Testis (tissue), 3 donors: ENCODE measurements around the gene LILRB3. TPM values are rescaled to one million over a fixed set of nuclear protein-coding genes. Genes with fewer than 3 reads are reported as not detected.

ENCODE experiments used
- DNase-seq: peaks from one replicate; pipeline ENCODE4 v3.0.0-alpha.2; 2019
- H3K27ac ChIP-seq, 2 donors: fragments of 200-600 bp; sonication (generic); one replicate each; pipeline ENCODE4 v1.5.1; 2019
- H3K27me3 ChIP-seq: fragments of 200-600 bp; sonication (generic); one replicate; pipeline ENCODE4 v1.5.1; 2019
- H3K36me3 ChIP-seq: fragments of 200-600 bp; sonication (generic); one replicate; pipeline ENCODE4 v1.5.1; 2017; ENCODE audit warnings: low read depth; ENCODE audit errors: missing control alignments
- H3K4me1 ChIP-seq: fragments of 200-600 bp; sonication (generic); one replicate; pipeline ENCODE4 v1.5.1; 2019
- H3K4me3 ChIP-seq, 2 donors: fragments of 200-600 bp; sonication (generic); one replicate each; pipeline ENCODE4 v1.5.1; 2017 to 2019
- H3K9me3 ChIP-seq: fragments of 200-600 bp; sonication (generic); one replicate; pipeline ENCODE4 v1.5.1; 2017
- POLR2A ChIP-seq: fragments of 450-650 bp; IDR thresholded peaks from one replicate; pipeline ENCODE4 v1.6.1; 2017; ENCODE audit warnings: antibody characterized with exemption, mild to moderate bottlenecking, moderate library complexity
- WGBS, 2 donors: methylation state at CpG; one replicate each; pipeline ENCODE4 v1.1.5; 2018; 5-methylcytosine and 5-hydroxymethylcytosine counted together
- intact Hi-C: fragments of 100-400 bp; cut with DNase I; formaldehyde crosslinking; loops from one replicate; pipeline ENCODE4 v1.15.1; 2023; ENCODE audit warnings: low total_unique reads
- polyA plus RNA-seq: library from polyadenylated mRNA; stranded (reverse); fragments of 350-450 nt; fragmentation: Illumina TruSeq; extraction: RNeasy Lipid Tissue Mini Kit (QIAGEN cat#74804); gene quantifications from one replicate; pipeline ENCODE4 v1.2.3, GENCODE V29; 2014; ENCODE audit warnings: low read depth, low replicate concordance; ENCODE audit not compliant: insufficient read depth
- total RNA-seq, 2 donors: library from RNA; depleted of rRNA; stranded (reverse); fragments of >200 nt; gene quantifications; one replicate each; pipeline ENCODE4 v1.2.3, GENCODE V29; 2016
- TF ChIP-seq, protein P1 (sequence below), 3 experiments: fragments of 450-650 bp in 2 of 3; fragments of 200-600 bp in 1 of 3; sonication (generic) in 1 of 3; IDR thresholded peaks; one replicate each; pipeline ENCODE4 v1.5.1; 2016 to 2019; ENCODE audit warnings: antibody characterized with exemption in 3 of 3, mild to moderate bottlenecking in 2 of 3, moderate library complexity in 1 of 3

Gene LILRB3
- total and polyA plus RNA-seq, 3 donors from 2014 or later = 3.6 to 11.0 (median 4.9) TPM

GRCh38 chr19:54255105-54255775 lies 32.4 kb upstream of the LILRB3 start:
- Histone ChIP-seq H3K4me1 (peaks cover 4% of the 10 kb centered on the region), H3K27ac (no peak overlapping the region), H3K36me3 (no peaks in the 10 kb centered on the region), H3K27me3 (no peaks in the 10 kb centered on the region), H3K4me3 (no peak overlapping the region), H3K9me3 (no peaks in the 10 kb centered on the region)
- WGBS, 2 donors = 72 to 76% methylated on average over 26 of the region's 26 CpGs
- TF ChIP-seq POLR2A = no peak
- no peak for DNase-seq
- intact Hi-C loops = no loop called here

- no peak for DNase-seq
- no peaks in the 10 kb centered on the region for H3K36me3 ChIP-seq
- 71% methylated on average over 15 to 17 of the region's 17 CpGs for WGBS, 2 donors
- H3K4me3 ChIP-seq = no peak overlapping the region
- TF ChIP-seq, protein P1, sequence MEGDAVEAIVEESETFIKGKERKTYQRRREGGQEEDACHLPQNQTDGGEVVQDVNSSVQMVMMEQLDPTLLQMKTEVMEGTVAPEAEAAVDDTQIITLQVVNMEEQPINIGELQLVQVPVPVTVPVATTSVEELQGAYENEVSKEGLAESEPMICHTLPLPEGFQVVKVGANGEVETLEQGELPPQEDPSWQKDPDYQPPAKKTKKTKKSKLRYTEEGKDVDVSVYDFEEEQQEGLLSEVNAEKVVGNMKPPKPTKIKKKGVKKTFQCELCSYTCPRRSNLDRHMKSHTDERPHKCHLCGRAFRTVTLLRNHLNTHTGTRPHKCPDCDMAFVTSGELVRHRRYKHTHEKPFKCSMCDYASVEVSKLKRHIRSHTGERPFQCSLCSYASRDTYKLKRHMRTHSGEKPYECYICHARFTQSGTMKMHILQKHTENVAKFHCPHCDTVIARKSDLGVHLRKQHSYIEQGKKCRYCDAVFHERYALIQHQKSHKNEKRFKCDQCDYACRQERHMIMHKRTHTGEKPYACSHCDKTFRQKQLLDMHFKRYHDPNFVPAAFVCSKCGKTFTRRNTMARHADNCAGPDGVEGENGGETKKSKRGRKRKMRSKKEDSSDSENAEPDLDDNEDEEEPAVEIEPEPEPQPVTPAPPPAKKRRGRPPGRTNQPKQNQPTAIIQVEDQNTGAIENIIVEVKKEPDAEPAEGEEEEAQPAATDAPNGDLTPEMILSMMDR (IDR thresholded peaks at IDR 0.05) = no peak
- TF ChIP-seq POLR2A = no peak
- no peaks in the 10 kb centered on the region for H3K9me3 ChIP-seq
- H3K4me1 ChIP-seq = peaks cover 2% of the 10 kb centered on the region
- H3K27me3 ChIP-seq = no peaks in the 10 kb centered on the region
- no peak overlapping the region for H3K27ac ChIP-seq
- intact Hi-C loops = no loop called here
Measured at GRCh38 chr19:54254195-54254906, 31.5 kb upstream of the LILRB3 start.

DNA sequence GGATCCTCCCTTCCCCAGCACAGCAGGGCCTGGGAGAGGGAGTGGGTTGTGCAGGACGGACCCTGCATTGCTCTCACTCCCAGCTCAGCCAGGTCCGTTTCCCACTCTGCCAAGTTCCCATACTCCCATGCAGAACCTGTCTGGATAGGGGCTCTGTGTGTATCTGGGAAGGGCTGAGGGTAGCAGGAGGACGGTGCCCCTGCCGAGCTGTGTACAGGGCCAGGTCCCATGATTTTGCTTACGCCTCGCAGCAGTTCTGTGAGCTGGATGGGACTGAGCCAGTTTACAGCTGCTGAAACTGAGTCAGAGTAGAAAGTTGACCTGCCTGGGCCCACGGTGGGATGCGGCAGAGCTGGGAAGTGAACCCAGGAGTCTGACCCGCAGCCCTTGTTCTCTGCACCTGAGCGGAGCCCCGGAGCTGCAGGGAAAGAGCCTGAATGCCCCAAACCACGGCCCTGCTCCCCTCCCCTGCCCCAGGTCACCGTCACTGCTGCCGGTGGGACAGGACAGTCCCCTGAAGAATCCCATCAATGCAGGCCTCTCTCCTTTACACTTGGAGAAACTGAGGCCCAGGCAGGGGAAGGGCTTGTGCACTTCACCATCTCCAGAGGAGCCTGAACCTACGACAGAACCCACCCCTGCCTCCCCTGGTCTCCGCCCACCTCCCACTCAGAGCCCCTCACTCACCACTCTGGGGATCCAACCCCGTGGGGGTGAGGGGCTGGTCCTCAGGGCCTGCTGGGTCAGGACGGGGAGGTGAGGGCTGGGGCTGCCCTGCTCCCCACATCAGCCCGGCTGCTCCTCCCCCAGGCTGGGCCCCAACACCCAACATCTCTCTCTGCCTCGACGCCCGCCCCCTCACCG lies 30.8 kb upstream of the LILRB3 start:
- no peak for DNase-seq
- H3K4me3 ChIP-seq = no peak overlapping the region
- no peaks in the 10 kb centered on the region for H3K9me3 ChIP-seq
- WGBS, 2 donors = 72 to 79% methylated on average over 14 to 23 of the region's 23 CpGs
- intact Hi-C loops = no loop called here
- no peaks in the 10 kb centered on the region for H3K27me3 ChIP-seq
- no peak overlapping the region for H3K27ac ChIP-seq
- no peak for TF ChIP-seq POLR2A
- TF ChIP-seq, protein P1 (IDR thresholded peaks at IDR 0.05) = no peak
- no peaks in the 10 kb centered on the region for H3K4me1 ChIP-seq
- H3K36me3 ChIP-seq = no peaks in the 10 kb centered on the region

GRCh38 chr19:54252845-54253244 lies 30.0 kb upstream of the LILRB3 start:
- 82 to 90% methylated on average over 11 of the region's 11 CpGs for whole genome bisulfite sequencing, 2 donors
- H3K9me3 ChIP-seq = no peaks in the 10 kb centered on the region
- TF ChIP-seq POLR2A = no peak
- TF ChIP-seq, protein P1 (IDR thresholded peaks at IDR 0.05) = no peak
- intact Hi-C loops = no loop called here
- H3K27ac ChIP-seq = no peak overlapping the region
- no peak overlapping the region for H3K4me3 ChIP-seq
- H3K36me3 ChIP-seq = no peaks in the 10 kb centered on the region
- DNase-seq = no peak
- H3K4me1 ChIP-seq = no peaks in the 10 kb centered on the region
- H3K27me3 ChIP-seq = no peaks in the 10 kb centered on the region

DNA sequence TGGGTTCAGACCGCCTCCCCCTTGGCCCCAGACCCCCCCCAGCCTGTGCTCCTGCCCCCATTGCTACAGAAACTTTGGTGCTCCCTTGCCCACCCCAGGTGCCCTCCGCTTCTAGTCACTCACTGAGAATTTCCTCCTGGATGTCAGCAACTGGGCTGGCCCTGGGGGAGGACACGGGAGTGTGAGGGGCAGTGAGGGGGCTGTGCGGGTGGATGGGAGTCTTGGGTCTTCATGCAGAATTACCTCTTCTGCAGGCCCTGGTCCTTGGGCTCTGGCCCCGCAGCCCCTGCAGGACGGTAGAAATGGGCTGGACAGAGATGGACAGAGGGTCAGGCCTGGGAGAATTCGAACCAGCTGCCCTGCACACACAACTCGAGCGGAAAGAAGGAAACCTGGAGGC lies 29.4 kb upstream of the LILRB3 start:
- H3K9me3 ChIP-seq = no peaks in the 10 kb centered on the region
- H3K27ac ChIP-seq = no peak overlapping the region
- intact Hi-C loops = no loop called here
- no peak for DNase-seq
- H3K4me1 ChIP-seq = no peaks in the 10 kb centered on the region
- WGBS, 2 donors = 78 to 83% methylated on average over 5 to 9 of the region's 9 CpGs
- H3K27me3 ChIP-seq = no peaks in the 10 kb centered on the region
- TF ChIP-seq, protein P1 (IDR thresholded peaks at IDR 0.05) = no peak
- no peak for TF ChIP-seq POLR2A
- no peak overlapping the region for H3K4me3 ChIP-seq
- no peaks in the 10 kb centered on the region for H3K36me3 ChIP-seq
